B cell (primary cell): Measurements from ENCODE around the gene PCGF3. TPM values are rescaled to one million over a fixed set of nuclear protein-coding genes. Genes with fewer than 3 reads are reported as not detected.

Source experiments
- ATAC-seq: fragments of 200-7000 bp; cut with Tn5 transposase; one replicate; pipeline ENCODE4 v1.10.0; 2021; ENCODE audit warnings: low read depth, mild to moderate bottlenecking, moderate number of reproducible peaks, moderate library complexity
- CTCF ChIA-PET: fragments of 350-600 bp; sonication (Branson Sonifier 250); formaldehyde crosslinking; loops from one replicate; lab custom pipeline; 2021; ENCODE audit warnings: antibody characterized with exemption, inconsistent platforms; lab: Charles Lee
- POLR2A ChIA-PET: fragments of 350-600 bp; sonication (Branson Sonifier 250); formaldehyde crosslinking; loops from one replicate; lab custom pipeline; 2021; ENCODE audit warnings: antibody characterized with exemption; lab: Charles Lee
- DNase-seq: peaks from one replicate; pipeline ENCODE4 v3.0.0; 2013
- H2AFZ ChIP-seq: 2 replicates; pipeline ENCODE4 v1.6.1; 2012; ENCODE audit warnings: mild to moderate bottlenecking, low read depth, low read length; ENCODE audit not compliant: insufficient read depth, poor library complexity, severe bottlenecking
- H3K27ac ChIP-seq, 2 donors: 1 replicate in 1 of 2; 2 replicates in 1 of 2; pipeline ENCODE4 v1.5.1; 2012 to 2013; ENCODE audit warnings: low read length in 2 of 2, mild to moderate bottlenecking in 2 of 2, moderate library complexity in 1 of 2
- H3K27me3 ChIP-seq, 4 experiments: fragments of 200-600 bp in 1 of 4; sonication (generic) in 1 of 4; replicated peaks in 1 of 4; 1 replicate in 2 of 4; 2 replicates in 2 of 4; pipeline versions ENCODE4 v1.6.1 to v1.7.0; 2013 to 2016; ENCODE audit warnings: low read length in 3 of 4, mild to moderate bottlenecking in 2 of 4, mixed read lengths in 1 of 4, moderate library complexity in 1 of 4; ENCODE audit not compliant: insufficient read depth in 4 of 4, control insufficient read depth in 3 of 4; ENCODE audit errors: control extremely low read depth in 1 of 4
- H3K36me3 ChIP-seq, 2 experiments: replicated peaks in 1 of 2; 1 replicate in 1 of 2; 2 replicates in 1 of 2; pipeline versions ENCODE4 v1.6.1 to v1.7.1; 2013; ENCODE audit warnings: low read length in 1 of 2; ENCODE audit not compliant: insufficient read depth in 2 of 2, control insufficient read depth in 1 of 2; ENCODE audit errors: control extremely low read depth in 1 of 2, extremely low read depth in 1 of 2
- H3K4me1 ChIP-seq, 2 donors: fragments of 200-600 bp in 1 of 2; sonication (generic) in 1 of 2; 1 replicate in 1 of 2; 2 replicates in 1 of 2; pipeline versions ENCODE4 v1.5.1 to v1.6.1; 2013 to 2017; ENCODE audit warnings: low read length in 2 of 2; ENCODE audit not compliant: control insufficient read depth in 2 of 2, insufficient read depth in 2 of 2
- H3K4me2 ChIP-seq: replicated peaks from 2 replicates; pipeline ENCODE3; 2012; ENCODE audit warnings: mild to moderate bottlenecking, low read depth, low read length; ENCODE audit not compliant: poor library complexity, severe bottlenecking
- H3K4me3 ChIP-seq, 5 experiments: fragments of 200-600 bp in 1 of 5; sonication (generic) in 1 of 5; 1 replicate in 3 of 5; 2 replicates in 2 of 5; pipeline versions ENCODE4 v1.5.1 to v1.7.0; 2011 to 2016; ENCODE audit warnings: low read length in 4 of 5, mild to moderate bottlenecking in 4 of 5, low read depth in 2 of 5, control low read depth in 1 of 5, moderate library complexity in 1 of 5; ENCODE audit not compliant: insufficient read depth in 1 of 5; ENCODE audit errors: control extremely low read depth in 1 of 5, extremely low read depth in 1 of 5
- H3K79me2 ChIP-seq: fragments of 200-600 bp; sonication (generic); one replicate; pipeline ENCODE4 v1.6.0; 2016; ENCODE audit warnings: low read length; ENCODE audit not compliant: control insufficient read depth, insufficient read depth
- H3K9ac ChIP-seq: fragments of 200-600 bp; sonication (generic); 2 replicates; pipeline ENCODE4 v1.6.1; 2017; ENCODE audit warnings: mild to moderate bottlenecking, low read length, moderate library complexity
- H3K9me3 ChIP-seq, 3 donors: one replicate each; pipeline versions ENCODE4 v1.6.1 to v1.7.1; 2013; ENCODE audit warnings: low read length in 2 of 3; ENCODE audit not compliant: control insufficient read depth in 2 of 3, insufficient read depth in 1 of 3; ENCODE audit errors: control extremely low read depth in 1 of 3
- H4K20me1 ChIP-seq: 2 replicates; pipeline ENCODE4 v1.6.0; 2012; ENCODE audit warnings: mild to moderate bottlenecking, low read length; ENCODE audit not compliant: insufficient read depth, control insufficient read depth, poor library complexity, severe bottlenecking
- H3K27ac Mint-ChIP-seq: one replicate; pipeline ENCODE4 v1.8.0; 2021; ENCODE audit warnings: mixed read lengths
- H3K27me3 Mint-ChIP-seq: one replicate; pipeline ENCODE4 v1.8.0; 2021; ENCODE audit warnings: mixed read lengths
- H3K4me1 Mint-ChIP-seq: one replicate; pipeline ENCODE4 v1.8.0; 2021; ENCODE audit warnings: mixed read lengths
- H3K4me3 Mint-ChIP-seq: one replicate; pipeline ENCODE4 v1.8.0; 2021; ENCODE audit warnings: mixed read lengths
- H3K9me3 Mint-ChIP-seq: one replicate; pipeline ENCODE4 v1.8.0; 2022; ENCODE audit warnings: mixed read lengths; ENCODE audit not compliant: insufficient read depth
- EZH2 ChIP-seq: IDR thresholded peaks from 2 replicates; pipeline ENCODE4 v1.6.1; 2012; ENCODE audit warnings: borderline replicate concordance, low read depth, mild to moderate bottlenecking, moderate library complexity, low read length; ENCODE audit not compliant: insufficient read depth, poor library complexity, severe bottlenecking
- WGBS: methylation state at CpG from one replicate; pipeline ENCODE4 v1.1.5; 2013; ENCODE audit warnings: missing lambda C conversion rate; ENCODE audit not compliant: insufficient coverage; 5-methylcytosine and 5-hydroxymethylcytosine counted together
- intact Hi-C: fragments of 100-400 bp; cut with micrococcal nuclease; formaldehyde crosslinking; loops from one replicate; pipeline ENCODE4 v1.10.0; 2022
- polyA plus RNA-seq: library from polyadenylated mRNA; depleted of rRNA; stranded (reverse); fragments of >200 nt; gene quantifications from 2 replicates; pipeline ENCODE4 v1.2.3, GENCODE V29; 2012
- total RNA-seq, 2 donors: library from RNA; stranded (reverse); fragments of 120-200 nt in 1 of 2; gene quantifications; 1 replicate in 1 of 2; 2 replicates in 1 of 2; pipeline versions ENCODE4 v1.2.3 to v1.2.4, GENCODE V29; 2013 to 2022
- TF ChIP-seq, protein P1 (sequence below): fragments of 200-600 bp; IDR thresholded peaks from one replicate; pipeline ENCODE4 v1.8.0; 2022; ENCODE audit warnings: antibody characterized with exemption, mild to moderate bottlenecking

Gene PCGF3
- total and polyA plus RNA-seq, 2 donors (not counting 1 experiment from before 2014, with no cell fraction given), result 65.7 to 90.3 TPM

DNA sequence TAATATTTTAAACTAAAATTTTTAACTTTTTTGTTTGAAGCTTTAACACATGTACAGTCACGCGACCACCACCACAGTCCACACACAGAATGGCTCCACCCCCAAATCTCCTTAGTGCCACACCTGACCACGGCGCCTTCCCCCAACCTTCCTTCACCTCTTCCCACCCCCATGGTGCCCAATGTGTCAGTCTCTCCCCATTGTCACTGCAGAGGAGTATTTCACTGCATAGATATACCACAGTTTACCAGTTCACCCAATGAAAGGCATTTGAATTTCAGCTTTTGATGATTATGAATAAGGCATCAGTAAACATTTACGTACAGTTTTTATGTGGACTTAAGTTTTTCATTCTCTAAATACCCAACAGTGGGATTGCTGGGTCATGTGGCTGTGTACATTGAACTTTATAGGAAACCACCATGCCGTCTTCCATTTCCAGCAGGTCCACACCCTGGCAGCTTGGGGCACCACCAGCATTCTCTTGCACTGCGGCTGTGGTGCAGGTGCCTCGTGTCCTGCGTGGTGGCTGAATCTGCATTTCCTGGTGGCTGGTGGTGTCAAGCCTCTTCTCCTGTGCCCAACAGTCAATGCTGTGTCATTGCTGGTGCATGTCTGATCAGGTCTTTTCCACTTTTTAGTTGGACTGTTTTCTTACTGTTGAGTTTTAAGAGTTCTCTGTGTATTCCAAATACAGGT, 71.3 kb downstream of the PCGF3 start:
- no peak for DNase-seq
- Histone ChIP-seq H3K4me2 (no peak overlapping the region), H3K9me3 (peaks cover 0 to 3% (median 0%) of the 10 kb centered on the region in 3 donors), H4K20me1 (peaks cover 64% of the 10 kb centered on the region), H2AFZ (no peak overlapping the region), H3K9ac (no peak overlapping the region), H3K4me1 (peaks cover 12 to 15% of the 10 kb centered on the region in 2 donors), H3K27me3 (no peaks in the 10 kb centered on the region), H3K4me3 (no peak overlapping the region), H3K79me2 (peaks cover 94% of the 10 kb centered on the region), H3K36me3 (peaks cover 0 to 28% of the 10 kb centered on the region in 2 experiments), H3K27ac (no peak overlapping the region)
- no peaks in the 10 kb centered on the region for H3K27me3 Mint-ChIP-seq
- WGBS, result 97% methylated on average over 7 of the region's 9 CpGs
- H3K9me3 Mint-ChIP-seq, result no peaks in the 10 kb centered on the region
- peaks cover 44% of the 10 kb centered on the region for H3K4me1 Mint-ChIP-seq
- peak overlapping the region; percentile 38 for H3K27ac Mint-ChIP-seq
- intact Hi-C loops, result no loop called here
- no peak for ATAC-seq
- no peak overlapping the region for H3K4me3 Mint-ChIP-seq
- ChIA-PET CTCF (no interaction called here), POLR2A (no interaction called here)
- TF ChIP-seq, protein P1, sequence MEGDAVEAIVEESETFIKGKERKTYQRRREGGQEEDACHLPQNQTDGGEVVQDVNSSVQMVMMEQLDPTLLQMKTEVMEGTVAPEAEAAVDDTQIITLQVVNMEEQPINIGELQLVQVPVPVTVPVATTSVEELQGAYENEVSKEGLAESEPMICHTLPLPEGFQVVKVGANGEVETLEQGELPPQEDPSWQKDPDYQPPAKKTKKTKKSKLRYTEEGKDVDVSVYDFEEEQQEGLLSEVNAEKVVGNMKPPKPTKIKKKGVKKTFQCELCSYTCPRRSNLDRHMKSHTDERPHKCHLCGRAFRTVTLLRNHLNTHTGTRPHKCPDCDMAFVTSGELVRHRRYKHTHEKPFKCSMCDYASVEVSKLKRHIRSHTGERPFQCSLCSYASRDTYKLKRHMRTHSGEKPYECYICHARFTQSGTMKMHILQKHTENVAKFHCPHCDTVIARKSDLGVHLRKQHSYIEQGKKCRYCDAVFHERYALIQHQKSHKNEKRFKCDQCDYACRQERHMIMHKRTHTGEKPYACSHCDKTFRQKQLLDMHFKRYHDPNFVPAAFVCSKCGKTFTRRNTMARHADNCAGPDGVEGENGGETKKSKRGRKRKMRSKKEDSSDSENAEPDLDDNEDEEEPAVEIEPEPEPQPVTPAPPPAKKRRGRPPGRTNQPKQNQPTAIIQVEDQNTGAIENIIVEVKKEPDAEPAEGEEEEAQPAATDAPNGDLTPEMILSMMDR, result no peak
- TF ChIP-seq EZH2, result no peak

DNA sequence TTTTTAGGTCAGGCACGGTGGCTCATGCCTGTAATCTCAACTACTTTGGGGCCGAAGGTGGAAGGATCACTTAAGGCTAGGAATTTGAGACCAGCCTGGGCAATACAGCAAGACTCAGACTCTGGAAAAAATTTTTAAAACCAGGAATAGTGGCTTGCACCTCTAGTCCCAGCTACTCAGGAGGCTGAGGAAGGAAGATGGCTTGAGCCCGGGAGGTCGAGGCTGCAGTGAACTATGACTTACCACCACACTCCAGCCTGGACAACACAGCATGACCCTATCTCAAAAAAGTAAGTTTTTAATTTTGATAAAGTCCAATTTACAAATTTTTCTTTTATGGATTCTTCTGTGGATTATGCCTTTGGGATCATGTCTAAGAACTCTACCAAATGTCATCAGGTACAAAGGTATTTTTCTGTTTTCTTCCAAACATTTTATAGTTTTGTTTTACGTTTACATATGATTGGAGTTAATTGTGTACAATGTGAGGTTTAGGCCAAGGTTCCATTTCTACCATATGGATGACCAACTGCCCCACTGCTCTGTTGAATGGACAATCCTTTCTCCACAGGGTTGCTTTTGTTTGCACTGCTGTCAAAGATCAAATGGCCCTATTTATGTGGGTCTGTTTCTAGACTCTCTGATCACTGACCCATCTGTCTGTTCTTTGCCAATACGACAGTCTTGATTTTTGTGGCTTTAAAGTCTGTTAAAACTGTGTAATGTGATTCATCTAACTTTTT, 72.1 kb downstream of the PCGF3 start:
- Histone ChIP-seq H3K4me3 (no peak overlapping the region), H3K4me2 (no peak overlapping the region), H3K79me2 (peaks cover 92% of the 10 kb centered on the region), H3K4me1 (peaks cover 17 to 21% of the 10 kb centered on the region in 2 donors), H3K9me3 (peaks cover 0 to 5% (median 0%) of the 10 kb centered on the region in 3 donors), H4K20me1 (peaks cover 59% of the 10 kb centered on the region), H3K9ac (no peak overlapping the region), H3K27ac (no peak overlapping the region), H3K27me3 (no peaks in the 10 kb centered on the region), H2AFZ (no peak overlapping the region), H3K36me3 (peaks cover 0 to 28% of the 10 kb centered on the region in 2 experiments)
- ATAC-seq (no peak), DNase-seq (no peak)
- POLR2A ChIA-PET, result no interaction called here
- no peak for TF ChIP-seq EZH2
- TF ChIP-seq, protein P1, result no peak
- Mint-ChIP-seq H3K9me3 (no peaks in the 10 kb centered on the region), H3K4me3 (no peak overlapping the region), H3K27me3 (no peaks in the 10 kb centered on the region), H3K4me1 (peaks cover 49% of the 10 kb centered on the region), H3K27ac (no peak overlapping the region)
- intact Hi-C loops, result no loop called here
- CTCF ChIA-PET, result interaction anchor here (0.8 kb wide), 1 partner anchor 20 kb away, joined by 3 read pairs; no protein-coding TSS in a partner anchor
- 100% methylated on average over 2 of the region's 6 CpGs for WGBS
